ENCODE data around the gene F9. TPM values are rescaled to one million over a fixed set of nuclear protein-coding genes. Genes with fewer than 3 reads are reported as not detected.

Gene F9
- total RNA-seq, 1 experiment from 2014 or later = not detected

- DNase-seq (ENCODE audit: low read depth) = no peak
Measured at GRCh38 chrX:139600105-139600504, 69.6 kb downstream of the F9 start.

Other genes with a start within 250 kb of the F9 start
- gene MCF2, start 177.4 kb downstream of the F9 start, total RNA-seq (2014; rRNA removed; shearing (Covaris generic)) = 0.11 TPM in 1 of 2 replicates, not detected in the other